HG02884 (cell line): ENCODE results near the gene SLC6A16.
"Not testable (repeated sequence)": the region's sequence is repeated elsewhere in the genome, so short reads cannot be mapped to it uniquely, and the experiment has no call there.

Experiments
- ATAC-seq: cut with Tn5 transposase; IDR thresholded peaks from one replicate; pipeline ENCODE4 v1.9.1; 2021; ENCODE audit warnings: mild to moderate bottlenecking, moderate library complexity; ENCODE audit not compliant: unreplicated experiment

Gene SLC6A16

GRCh38 chr19:49332691-49333417, 7.9 kb upstream of the SLC6A16 start:
- not testable (repeated sequence) for ATAC-seq

DNA sequence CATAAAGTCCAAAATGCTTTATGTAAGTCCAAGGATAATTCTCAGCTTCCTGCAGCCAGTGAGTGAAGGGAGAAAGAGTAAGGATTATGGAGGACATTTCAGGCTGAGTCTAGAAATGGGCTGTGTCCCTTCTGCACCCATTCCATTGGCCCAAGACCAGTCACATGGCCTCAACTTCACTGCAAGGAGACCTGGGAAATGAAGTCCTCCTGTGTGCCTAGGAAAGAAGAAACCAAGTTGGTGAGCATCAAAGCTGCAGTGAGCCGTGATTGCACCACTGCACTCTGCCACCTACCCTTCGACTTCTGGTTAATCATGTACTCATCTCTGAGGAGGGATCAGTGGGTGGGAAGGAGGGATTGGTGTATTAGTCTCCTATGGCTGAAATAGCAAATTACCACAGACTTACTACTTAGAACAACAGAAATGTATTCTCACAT, 6.6 kb upstream of the SLC6A16 start:
- ATAC-seq, result peak; percentile 47

- ATAC-seq, result not testable (repeated sequence)
These were observed 6.2 kb upstream of the SLC6A16 start for GRCh38 chr19:49331187-49331586.

- ATAC-seq, result no peak
These were observed 3.8 kb upstream of the SLC6A16 start for GRCh38 chr19:49328741-49329140.

DNA sequence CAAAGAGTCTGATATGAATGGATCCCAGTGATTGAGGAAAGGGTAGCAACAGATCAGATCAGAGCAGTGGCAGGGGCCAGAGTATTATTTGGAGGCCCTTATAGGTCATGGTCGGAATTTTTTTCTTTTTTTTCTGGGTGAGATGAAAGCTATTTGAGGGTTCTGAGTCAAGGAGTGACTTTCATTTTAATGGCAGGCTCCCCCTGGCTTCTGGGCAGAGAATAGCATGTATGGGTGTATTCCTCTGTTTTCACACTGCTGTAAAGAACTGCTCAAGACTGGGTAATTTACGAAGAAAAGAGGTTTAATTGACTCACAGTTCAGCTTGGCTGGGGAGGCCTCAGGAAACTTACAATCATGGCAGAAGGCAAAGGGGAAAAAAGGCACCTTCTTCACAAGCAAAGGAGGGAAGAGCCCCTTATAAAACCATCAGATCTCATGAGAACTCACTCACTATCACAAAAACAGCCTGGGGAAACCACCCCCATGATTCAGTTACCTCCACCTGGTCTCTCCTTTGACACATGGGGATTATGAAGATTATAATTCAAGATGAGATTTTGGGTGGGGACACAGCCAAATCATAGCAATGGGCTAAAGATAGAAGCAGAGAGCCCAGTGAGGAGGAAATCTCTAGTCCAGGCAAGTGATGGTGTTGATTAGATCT, 3.0 kb upstream of the SLC6A16 start:
- no peak for ATAC-seq

DNA sequence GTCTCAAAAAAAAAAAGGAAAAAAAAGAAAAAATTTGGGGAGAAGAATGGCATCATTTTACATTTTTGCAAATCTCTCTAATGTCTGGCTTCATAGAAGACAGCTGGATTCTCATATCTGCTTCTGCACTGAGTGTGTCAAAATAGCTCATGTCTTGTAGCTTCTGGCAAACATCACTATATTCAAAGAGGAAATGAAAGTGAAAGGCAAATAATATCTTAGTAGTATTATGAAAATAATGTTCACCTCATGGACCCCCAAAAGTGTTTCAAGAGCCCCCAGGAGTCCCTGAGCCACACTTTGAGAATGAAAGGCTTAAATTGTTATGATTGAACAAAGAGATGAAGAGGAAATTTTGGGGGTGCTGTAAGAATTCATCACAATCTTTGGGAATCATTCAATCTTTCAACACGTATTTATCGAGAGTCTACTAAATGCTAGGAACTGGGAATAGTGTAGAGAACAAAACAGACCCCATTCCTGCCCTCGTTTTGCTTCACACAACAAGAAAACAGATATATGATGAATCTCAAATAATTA, 1.2 kb upstream of the SLC6A16 start:
- ATAC-seq, result no peak

- ATAC-seq, result not testable (repeated sequence)
These were observed 765 bp upstream of the SLC6A16 start for GRCh38 chr19:49325756-49326155.

- ATAC-seq, result no peak
These were observed 6.7 kb downstream of the SLC6A16 start for GRCh38 chr19:49318296-49318695.

DNA sequence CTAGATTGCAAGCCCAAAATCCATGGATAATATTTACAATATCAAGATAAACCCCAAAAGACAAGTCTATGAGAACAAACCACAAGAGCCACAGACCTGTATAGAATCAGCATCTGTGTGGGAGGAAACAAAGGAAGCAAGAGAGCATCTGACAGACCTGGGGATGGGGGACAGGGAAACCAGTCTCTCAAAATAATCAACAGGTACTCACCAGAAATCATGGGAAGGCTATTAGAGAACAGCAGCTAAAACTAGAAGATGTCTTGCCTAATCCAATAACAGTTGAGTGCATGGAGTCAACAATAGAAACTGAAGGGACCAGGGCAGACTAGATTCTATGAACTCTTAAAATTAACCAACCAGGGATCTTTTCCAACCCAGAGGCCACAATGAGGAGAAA, 8.7 kb downstream of the SLC6A16 start:
- ATAC-seq, result no peak

GRCh38 chr19:49315111-49315510, 9.9 kb downstream of the SLC6A16 start:
- ATAC-seq, result no peak

DNA sequence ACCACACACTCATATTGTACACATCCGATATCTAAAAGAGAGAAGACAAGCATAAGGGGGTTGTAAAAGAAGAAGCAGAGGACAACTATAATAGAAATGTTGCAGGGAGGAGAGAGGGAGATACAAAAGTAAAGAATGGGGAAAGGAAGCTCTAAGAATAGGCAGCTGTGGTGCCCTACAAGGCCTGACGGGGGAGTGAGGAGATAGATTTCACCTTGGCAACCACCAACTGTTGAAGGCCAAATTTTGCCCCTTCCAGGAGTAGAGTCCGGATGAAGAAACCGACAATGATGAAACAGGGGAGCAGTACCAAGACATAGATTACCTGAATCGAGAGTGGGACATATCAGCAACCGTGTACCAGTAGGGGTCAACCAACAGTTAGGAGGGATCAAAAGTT, 15.9 kb downstream of the SLC6A16 start:
- no peak for ATAC-seq

- ATAC-seq, result not testable (repeated sequence)
These were observed 18.3 kb downstream of the SLC6A16 start for GRCh38 chr19:49306734-49307133.

GRCh38 chr19:49301866-49302252, 23.1 kb downstream of the SLC6A16 start:
- ATAC-seq, result no peak

- ATAC-seq, result no peak
These were observed 23.7 kb downstream of the SLC6A16 start for GRCh38 chr19:49301165-49301865.

GRCh38 chr19:49298653-49299052, 26.3 kb downstream of the SLC6A16 start:
- ATAC-seq, result not testable (repeated sequence)

DNA sequence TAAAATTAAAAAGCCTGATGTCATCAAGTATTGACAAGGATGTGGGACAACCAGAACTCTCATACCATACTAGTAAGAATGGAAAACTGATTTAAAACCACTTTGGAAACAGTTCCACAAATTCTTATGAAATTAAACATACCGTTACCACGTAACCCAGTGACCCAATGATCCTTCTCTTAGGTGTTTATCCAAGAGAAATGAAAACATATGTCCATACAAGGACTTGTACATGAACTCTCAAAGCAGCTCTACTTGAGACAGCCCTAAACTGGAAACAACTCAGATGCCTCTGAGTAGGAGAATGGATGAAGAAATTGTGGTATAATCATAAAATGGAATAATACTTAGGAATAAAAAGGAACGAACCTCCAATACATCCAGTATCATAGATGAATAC, 27.6 kb downstream of the SLC6A16 start:
- ATAC-seq, result no peak

DNA sequence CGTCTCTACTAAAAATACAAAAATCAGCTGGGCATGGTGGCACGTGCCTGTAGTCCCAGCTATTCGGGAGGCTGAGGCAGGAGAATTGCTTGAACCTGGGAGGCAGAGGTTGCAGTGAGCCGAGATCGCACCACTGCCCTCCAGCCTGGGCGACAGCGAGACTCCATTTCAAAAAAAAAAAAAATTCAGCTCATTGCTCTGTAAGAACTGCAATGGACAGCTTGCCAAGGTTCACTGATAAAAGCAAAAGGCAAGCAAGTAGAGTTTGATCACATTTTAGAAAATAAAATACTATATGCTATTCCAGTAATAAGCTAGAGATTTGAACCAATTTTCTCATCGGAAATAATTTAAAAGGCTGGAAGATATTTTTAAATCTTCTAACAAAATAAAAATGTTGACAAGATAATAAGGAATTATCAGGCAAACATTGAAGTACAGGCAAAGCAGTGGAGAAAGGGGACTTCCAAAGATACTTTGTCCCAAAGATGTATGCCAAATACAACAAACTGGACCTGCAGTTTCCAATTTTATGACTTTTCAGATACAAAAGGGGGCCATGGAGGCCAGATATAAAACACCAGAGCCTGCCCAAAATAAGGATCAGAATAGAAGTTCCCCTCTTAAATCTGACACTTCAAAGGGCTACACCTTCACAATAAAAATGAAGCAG, 29.6 kb downstream of the SLC6A16 start:
- no peak for ATAC-seq

DNA sequence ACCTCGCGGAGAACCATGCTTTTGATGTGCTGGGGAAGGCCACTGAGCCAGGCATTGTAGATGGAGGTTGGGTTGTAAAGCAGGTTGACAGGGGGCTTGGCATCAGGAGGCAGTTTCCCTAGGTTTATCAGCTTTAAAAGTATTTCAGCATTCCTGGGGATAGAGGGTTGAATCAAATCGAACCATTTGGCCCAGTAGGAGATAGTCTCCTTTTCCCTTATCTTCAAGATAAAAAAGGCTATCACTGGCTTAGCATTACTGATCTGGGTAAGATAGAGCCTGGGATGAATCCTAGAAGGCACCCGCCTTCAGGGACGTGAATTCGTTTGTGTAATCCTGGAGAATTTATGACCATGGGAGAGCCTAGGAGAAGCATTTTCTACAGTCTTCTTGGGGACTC, 30.6 kb downstream of the SLC6A16 start:
- no peak for ATAC-seq

- no peak for ATAC-seq
These were observed 34.5 kb downstream of the SLC6A16 start for GRCh38 chr19:49290517-49290916.

- not testable (repeated sequence) for ATAC-seq
These were observed 35.7 kb downstream of the SLC6A16 start for GRCh38 chr19:49289286-49289685.

DNA sequence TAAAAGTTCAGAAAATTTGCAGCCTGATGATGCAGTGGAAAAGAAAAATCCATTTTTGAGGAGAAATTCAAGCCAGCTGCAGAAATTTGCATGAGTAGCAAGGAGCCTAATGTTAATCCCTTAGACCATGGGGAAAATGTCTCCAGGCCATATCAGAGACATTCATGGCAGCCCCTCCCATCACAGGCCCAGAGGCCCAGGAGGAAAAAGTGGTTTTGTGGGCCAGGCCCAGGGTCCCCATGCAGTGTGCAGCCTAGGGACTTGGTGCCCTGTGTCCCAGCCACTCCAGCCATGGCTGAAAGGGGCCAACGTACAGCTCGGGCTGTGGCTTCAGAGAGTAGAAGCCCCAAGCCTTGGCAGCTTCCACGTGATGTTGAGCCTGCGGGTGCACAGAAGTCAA, 36.8 kb downstream of the SLC6A16 start:
- not testable (repeated sequence) for ATAC-seq
